Body of pancreas (tissue), 4 donors: ENCODE data around the gene PDE4D. TPM values are rescaled to one million over a fixed set of nuclear protein-coding genes. Genes with fewer than 3 reads are reported as not detected.

ENCODE experiments used
- ATAC-seq: fragments of 150-250 bp; one replicate; pipeline ENCODE4 v1.9.1; 2016
- DNase-seq, 4 donors: peaks; one replicate each; pipeline ENCODE4 v3.0.0-alpha.2; 2019
- H3K27ac ChIP-seq, 4 donors: fragments of 200-600 bp; sonication (generic); 1 replicate in 3 of 4; 2 replicates in 1 of 4; pipeline versions ENCODE4 v1.5.1 to v1.6.1; 2016 to 2019; ENCODE audit warnings: mild to moderate bottlenecking in 1 of 4, mixed read lengths in 1 of 4, moderate library complexity in 1 of 4
- H3K27me3 ChIP-seq, 2 donors: fragments of 200-600 bp; sonication (generic); one replicate each; pipeline ENCODE4 v1.6.0; 2016; ENCODE audit warnings: mild to moderate bottlenecking in 1 of 2
- H3K36me3 ChIP-seq, 2 donors: fragments of 200-600 bp; sonication (generic); replicated peaks in 1 of 2; 2 replicates each; pipeline ENCODE4 v1.5.1; 2016; ENCODE audit warnings: low read depth in 2 of 2; ENCODE audit not compliant: insufficient read depth in 1 of 2
- H3K4me1 ChIP-seq: fragments of 200-600 bp; sonication (generic); one replicate; pipeline ENCODE4 v1.6.0; 2016
- H3K4me3 ChIP-seq, 2 donors: fragments of 200-600 bp; sonication (generic); 1 replicate in 1 of 2; 2 replicates in 1 of 2; pipeline ENCODE4 v1.5.1; 2016 to 2019
- H3K9me3 ChIP-seq, 3 donors: fragments of 200-600 bp; sonication (generic); 1 replicate in 2 of 3; 2 replicates in 1 of 3; pipeline ENCODE4 v1.5.1; 2016
- POLR2A ChIP-seq, 3 donors: fragments of 450-650 bp; IDR thresholded peaks; one replicate each; pipeline ENCODE4 v1.6.1; 2016; ENCODE audit warnings: antibody characterized with exemption in 3 of 3, mild to moderate bottlenecking in 2 of 3
- WGBS, 2 donors: methylation state at CpG; one replicate each; pipeline ENCODE4 v1.1.5; 2017; 5-methylcytosine and 5-hydroxymethylcytosine counted together
- intact Hi-C: fragments of 100-400 bp; cut with DNase I; formaldehyde crosslinking; loops from one replicate; pipeline ENCODE4 v1.15.1; 2023
- total RNA-seq, 2 donors: library from RNA; depleted of rRNA; stranded (reverse); fragments of >200 nt; gene quantifications; one replicate each; pipeline ENCODE4 v1.1.0, GENCODE V29; 2016
- TF ChIP-seq, protein P1 (sequence below), 7 experiments: fragments of 450-650 bp in 4 of 7; fragments of 200-600 bp in 3 of 7; sonication (generic) in 3 of 7; IDR thresholded peaks; one replicate each; pipeline ENCODE4 v1.5.1; 2016 to 2019; ENCODE audit warnings: antibody characterized with exemption in 7 of 7

The PDE4D gene
- total RNA-seq, 2 donors from 2014 or later = 8.6 to 9.2 TPM

DNA sequence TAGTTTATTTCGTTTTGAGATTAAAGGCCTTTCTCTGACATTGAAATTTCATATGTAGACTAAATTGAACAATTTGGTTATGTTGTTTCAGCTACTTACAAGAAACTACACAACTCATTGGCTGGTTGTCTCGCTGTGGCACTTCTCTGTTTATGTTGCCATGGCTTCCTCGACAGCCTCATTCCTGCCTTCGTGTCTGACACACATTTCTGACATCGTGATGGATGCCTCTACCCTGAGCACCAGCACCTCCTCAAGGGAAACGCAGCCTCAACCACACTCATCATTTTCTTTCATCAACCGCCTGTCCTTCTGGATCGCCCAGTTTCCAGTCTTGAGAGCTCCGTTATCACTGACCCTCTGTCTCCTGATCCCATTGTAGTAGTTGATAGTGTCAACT is 562.8 kb downstream of the PDE4D start:
- ATAC-seq = no peak
- Histone ChIP-seq H3K27ac (no peak overlapping the region), H3K9me3 (no peaks in the 10 kb centered on the region), H3K4me1 (no peaks in the 10 kb centered on the region), H3K36me3 (no peaks in the 10 kb centered on the region), H3K27me3 (no peaks in the 10 kb centered on the region), H3K4me3 (no peak overlapping the region)
- no peak for TF ChIP-seq POLR2A (IDR thresholded peaks at IDR 0.05)
- TF ChIP-seq, protein P1, sequence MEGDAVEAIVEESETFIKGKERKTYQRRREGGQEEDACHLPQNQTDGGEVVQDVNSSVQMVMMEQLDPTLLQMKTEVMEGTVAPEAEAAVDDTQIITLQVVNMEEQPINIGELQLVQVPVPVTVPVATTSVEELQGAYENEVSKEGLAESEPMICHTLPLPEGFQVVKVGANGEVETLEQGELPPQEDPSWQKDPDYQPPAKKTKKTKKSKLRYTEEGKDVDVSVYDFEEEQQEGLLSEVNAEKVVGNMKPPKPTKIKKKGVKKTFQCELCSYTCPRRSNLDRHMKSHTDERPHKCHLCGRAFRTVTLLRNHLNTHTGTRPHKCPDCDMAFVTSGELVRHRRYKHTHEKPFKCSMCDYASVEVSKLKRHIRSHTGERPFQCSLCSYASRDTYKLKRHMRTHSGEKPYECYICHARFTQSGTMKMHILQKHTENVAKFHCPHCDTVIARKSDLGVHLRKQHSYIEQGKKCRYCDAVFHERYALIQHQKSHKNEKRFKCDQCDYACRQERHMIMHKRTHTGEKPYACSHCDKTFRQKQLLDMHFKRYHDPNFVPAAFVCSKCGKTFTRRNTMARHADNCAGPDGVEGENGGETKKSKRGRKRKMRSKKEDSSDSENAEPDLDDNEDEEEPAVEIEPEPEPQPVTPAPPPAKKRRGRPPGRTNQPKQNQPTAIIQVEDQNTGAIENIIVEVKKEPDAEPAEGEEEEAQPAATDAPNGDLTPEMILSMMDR (IDR thresholded peaks at IDR 0.05) = no peak
- 87 to 89% methylated on average over 9 of the region's 9 CpGs for WGBS, 2 donors
- DNase-seq = no peak
- intact Hi-C loops = no loop called here

DNA sequence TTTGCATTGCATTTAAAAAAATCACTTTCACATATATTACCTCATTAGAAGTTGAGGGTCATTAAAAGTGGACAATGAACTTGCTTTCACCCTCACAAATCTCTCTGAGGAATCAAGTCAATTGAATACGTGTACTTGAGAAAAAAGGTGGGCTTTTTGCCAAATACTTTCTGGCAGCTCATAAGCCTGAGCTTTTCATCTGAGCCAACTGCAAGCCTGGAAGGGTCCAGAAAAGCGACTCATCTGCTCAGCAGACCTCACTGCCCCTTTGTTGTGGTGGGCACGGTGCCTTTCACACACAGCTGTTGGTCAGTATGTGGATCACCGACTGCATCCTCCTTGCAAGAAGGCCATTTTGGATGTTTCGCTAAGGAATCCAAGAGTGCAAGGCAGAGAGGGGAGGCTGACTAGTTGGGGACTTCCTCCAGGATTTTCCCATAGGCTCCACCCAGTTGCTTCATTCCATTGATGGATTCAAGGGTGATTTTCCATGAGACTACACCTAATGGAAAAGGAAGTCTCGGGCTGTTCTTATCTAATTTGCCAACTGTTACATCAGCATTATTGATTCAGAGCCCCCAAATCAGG is 564.7 kb downstream of the PDE4D start:
- ATAC-seq = no peak
- no peaks in the 10 kb centered on the region for H3K36me3 ChIP-seq
- H3K4me1 ChIP-seq = no peaks in the 10 kb centered on the region
- no peak for DNase-seq
- intact Hi-C loops = no loop called here
- TF ChIP-seq POLR2A (IDR thresholded peaks at IDR 0.05) = no peak
- TF ChIP-seq, protein P1 (IDR thresholded peaks at IDR 0.05) = no peak
- H3K27ac ChIP-seq = no peak overlapping the region
- H3K9me3 ChIP-seq = no peaks in the 10 kb centered on the region
- no peak overlapping the region for H3K4me3 ChIP-seq
- H3K27me3 ChIP-seq = no peaks in the 10 kb centered on the region
- WGBS, 2 donors = 60 to 65% methylated on average over 6 of the region's 6 CpGs

DNA sequence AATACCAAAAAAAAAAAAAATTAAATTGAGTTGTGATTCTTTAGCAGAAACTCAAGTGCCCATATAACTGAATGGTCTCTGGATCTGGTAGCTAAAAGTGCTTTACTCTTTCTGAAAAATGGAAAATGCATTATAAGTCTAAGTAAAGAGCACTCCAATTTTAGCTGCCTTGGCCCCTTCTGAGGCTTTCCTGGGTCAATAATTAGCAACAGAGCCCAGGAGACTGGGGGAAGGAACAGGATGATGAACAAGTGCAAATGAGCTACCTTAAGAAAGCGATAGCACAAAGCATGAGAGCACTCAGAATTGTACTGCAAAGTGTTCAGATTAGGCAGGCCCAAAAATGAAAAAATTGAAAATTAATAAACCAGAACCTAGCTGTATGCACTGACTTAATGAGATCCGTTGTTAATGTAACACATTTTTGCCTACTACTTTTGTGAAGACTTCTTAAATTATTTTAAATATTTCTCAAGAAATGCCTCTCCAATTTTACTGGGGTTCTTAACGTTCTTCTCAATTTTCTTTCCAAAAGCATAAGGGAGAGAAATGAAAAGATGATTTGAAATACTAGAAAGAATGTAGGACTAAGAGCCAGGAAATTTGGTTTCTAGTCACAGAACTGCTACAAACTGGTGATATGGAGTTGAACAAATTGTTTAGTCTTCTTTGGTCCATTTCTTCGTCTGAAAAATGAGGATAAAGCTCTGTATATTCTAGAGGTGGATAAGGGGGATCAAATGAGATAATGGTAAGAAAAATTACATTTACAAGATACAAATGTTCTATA is 566.1 kb downstream of the PDE4D start:
- H3K9me3 ChIP-seq = no peaks in the 10 kb centered on the region
- H3K27me3 ChIP-seq = no peaks in the 10 kb centered on the region
- no peak for ATAC-seq
- 75 to 89% methylated on average over 4 of the region's 4 CpGs for WGBS, 2 donors
- H3K4me1 ChIP-seq = no peaks in the 10 kb centered on the region
- DNase-seq = no peak
- no peak overlapping the region for H3K4me3 ChIP-seq
- no peaks in the 10 kb centered on the region for H3K36me3 ChIP-seq
- H3K27ac ChIP-seq = no peak overlapping the region
- intact Hi-C loops = no loop called here
- TF ChIP-seq, protein P1 (IDR thresholded peaks at IDR 0.05) = no peak
- no peak for TF ChIP-seq POLR2A (IDR thresholded peaks at IDR 0.05)

DNA sequence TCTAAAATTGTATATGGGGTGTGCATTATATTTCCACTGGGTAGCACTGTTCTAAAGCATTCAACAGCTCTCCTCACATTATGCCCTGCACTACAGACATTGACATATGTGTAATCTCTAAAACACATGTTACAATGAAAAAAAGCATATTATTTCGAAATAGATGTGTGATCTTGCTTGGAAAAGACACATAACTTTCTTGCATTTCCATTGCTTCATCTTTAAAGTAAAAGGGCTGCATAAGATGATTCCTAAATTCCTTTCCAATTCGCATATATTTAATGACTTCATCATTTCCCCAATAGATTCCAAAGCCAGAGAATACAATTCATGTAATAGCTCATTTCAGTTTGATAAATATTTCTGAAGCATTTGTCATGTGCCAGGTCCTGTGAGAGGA is 566.9 kb downstream of the PDE4D start:
- H3K4me1 ChIP-seq = no peaks in the 10 kb centered on the region
- ATAC-seq = no peak
- intact Hi-C loops = no loop called here
- no peaks in the 10 kb centered on the region for H3K9me3 ChIP-seq
- no peak for TF ChIP-seq POLR2A (IDR thresholded peaks at IDR 0.05)
- TF ChIP-seq, protein P1 (IDR thresholded peaks at IDR 0.05) = no peak
- no peak overlapping the region for H3K27ac ChIP-seq
- 82 to 88% methylated on average over 2 of the region's 2 CpGs for WGBS, 2 donors
- no peaks in the 10 kb centered on the region for H3K27me3 ChIP-seq
- DNase-seq = no peak
- no peaks in the 10 kb centered on the region for H3K36me3 ChIP-seq
- H3K4me3 ChIP-seq = no peak overlapping the region
